Non-pigmented ciliary epithelial cell (primary cell): Measurements from ENCODE around the gene PAX8.
A peak's percentile ranks its signal among the peaks of the same experiment; 100 is the strongest.

ENCODE experiments used
- DNase-seq: peaks from one replicate; pipeline ENCODE4 v3.0.0-alpha.2; 2010; ENCODE audit warnings: low read depth

PAX8 gene

GRCh38 chr2:113264713-113265403, 13.9 kb downstream of the PAX8 start:
- DNase-seq: no peak

DNA sequence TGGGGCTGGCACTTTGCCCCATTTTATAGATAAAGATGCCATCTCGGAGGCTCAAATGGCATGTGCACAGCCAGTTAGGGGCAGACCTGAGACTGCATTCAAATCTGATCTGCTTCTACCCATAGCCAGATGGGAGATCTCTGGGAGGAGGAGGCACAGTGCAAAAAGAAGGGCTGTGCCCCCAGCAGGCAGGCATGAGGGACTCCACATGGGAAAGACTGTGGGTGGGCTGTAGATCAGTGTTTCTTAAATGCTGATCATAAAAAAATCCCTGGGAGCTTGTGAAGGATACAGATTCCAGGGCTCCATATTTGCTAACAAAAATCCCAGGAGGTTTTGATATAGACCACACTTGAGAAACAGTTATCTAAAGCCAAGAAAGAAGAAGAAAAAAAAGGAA, 15.2 kb downstream of the PAX8 start:
- DNase-seq: no peak

DNA sequence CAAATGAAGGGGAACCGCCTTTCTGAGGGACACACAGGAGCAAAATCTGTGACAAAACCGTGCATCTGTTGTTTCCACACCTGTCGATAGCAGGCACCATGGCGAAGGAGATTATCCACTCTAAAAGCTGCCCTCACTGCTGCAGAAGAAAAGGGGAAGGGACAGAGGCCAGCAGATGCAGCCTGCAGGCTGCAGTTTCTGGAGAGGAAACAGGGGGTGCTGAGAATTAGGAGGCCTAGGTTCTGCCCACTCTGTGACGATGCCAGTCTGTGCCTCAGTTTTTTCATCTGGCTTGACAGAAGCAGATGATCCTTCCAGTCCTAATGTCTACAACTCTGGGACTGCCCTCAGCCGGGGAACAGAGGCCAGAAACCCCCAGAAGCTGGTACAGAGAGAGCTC, 17.7 kb downstream of the PAX8 start:
- no peak for DNase-seq

DNA sequence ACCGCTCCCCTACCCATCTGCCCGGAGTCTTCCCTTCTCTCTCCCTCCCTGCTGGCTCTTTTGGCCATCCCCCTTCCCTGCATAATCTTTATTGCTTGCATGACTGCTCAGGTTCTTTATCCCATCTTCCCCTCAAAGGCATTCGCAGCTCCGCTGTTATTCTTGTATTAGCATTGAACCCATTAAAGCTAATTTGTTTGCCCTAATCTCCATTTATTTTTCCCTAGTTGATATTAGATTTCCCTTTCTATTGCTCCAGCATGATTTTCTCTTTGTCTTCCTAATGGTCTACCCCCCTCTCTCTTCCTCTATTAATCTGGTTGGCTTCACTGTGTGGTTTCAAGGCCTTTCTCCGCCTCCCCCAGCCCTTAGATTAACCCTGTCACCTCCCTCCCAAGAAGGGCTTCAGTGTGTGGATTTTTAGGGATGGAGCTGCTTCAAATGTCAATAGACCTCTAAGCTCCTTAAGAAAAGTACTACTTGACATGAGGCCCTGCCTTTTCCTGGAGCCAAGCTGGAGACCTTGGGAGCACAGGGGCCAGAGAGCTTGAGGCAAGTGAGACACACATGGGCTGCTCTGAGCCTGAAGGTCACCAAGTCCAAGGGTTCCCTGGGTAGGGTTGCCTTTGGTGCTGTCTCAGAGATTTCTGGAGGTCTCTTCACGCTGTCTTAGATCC, 20.1 kb downstream of the PAX8 start:
- no peak for DNase-seq

DNA sequence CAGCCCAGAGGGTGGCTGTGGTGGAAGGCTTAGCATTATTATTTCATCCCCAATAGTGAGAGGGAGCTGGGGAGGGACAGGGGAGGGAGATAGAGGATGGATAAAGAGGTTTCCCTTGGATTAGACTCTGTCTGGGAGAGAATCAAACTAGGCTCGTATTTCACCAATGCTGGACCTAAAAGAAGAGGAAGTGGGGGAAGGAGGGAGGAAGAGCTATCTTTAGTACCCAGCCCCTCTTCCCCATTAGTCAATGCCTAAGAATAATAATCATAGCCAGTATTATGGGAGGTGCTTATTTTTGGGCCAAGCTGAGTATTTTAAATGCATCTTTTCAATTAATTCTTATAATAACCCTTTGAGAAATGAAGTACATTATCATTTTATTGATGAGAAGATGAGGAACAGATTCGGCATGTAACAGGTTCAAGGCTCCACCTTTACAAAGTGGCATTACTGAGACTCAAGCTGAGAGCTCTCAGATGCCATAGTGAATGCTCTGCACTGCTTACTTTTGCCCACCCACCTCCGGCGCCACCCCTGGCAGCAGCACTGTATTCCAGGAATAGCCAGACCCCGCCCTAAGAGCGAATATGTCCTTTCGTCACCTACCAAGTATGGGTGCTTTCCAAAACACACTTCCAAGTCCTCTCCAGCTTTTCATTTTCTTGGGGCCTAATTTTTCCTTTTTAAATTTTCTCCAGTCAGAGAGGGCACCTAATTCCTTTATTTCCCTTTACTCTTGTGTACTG, 21.0 kb downstream of the PAX8 start:
- DNase-seq: no peak

DNA sequence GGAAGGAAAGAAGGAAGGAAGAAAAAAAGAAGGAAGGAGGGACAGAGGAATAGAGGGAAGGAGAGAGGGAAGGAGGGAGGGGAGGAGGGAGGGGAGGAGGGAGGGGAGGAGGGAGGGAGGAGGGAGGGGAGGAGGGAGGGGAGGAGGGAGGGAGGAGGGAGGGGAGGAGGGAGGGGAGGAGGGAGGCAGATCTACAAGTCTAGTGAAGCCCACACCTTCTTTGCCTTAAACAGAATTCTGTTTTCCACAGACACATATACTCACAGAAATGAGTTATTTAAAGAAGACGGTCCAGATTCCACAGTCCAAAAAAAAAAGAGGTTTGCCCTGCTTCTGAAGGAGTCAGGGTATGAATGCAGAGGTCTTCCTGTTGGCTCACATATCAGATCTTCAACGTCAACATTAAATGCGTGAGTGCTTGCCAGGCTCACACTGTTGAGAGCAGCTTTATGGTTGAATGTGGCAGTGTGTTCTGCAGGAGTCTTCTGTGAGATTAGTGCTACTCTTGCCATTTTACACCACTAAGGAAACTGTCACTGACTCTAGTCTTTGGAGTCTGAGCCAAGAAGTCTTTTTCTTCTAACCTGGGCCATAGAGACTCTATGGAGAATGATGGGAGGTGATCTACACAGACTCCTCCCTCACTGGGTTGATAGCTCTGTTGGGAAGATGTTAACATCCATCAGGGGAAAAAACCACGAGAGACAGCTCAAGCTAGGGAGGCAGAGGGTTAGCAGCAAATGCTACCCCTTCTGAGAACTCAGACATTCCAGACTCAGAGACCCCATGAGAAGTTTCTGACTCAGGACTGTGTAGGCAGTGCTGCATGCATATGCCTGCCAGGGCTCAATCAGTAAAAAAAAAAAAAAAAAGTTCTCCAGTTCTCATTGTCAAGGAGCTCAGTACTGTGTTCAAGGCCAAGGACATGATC, 23.3 kb downstream of the PAX8 start:
- no peak for DNase-seq

DNA sequence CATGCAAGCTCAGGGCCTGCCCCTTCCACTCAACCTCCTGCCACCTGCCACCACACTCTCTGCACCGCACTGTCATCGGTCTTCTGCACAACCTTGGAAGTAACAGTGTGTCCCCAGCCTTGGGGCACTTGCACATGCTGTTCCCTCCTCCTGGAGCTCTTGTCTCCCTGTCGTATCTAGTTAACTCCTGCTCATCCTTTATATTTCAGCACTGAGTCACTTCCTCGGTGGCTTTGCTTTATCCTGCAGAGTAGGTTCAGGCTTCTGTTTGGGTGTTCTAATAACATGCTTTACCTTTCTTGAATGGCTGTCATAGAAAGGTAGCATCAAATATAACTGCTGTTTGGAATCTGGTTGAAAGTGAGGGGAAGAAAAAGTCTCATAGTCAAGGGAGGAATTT, 25.3 kb downstream of the PAX8 start:
- DNase-seq: no peak

DNA sequence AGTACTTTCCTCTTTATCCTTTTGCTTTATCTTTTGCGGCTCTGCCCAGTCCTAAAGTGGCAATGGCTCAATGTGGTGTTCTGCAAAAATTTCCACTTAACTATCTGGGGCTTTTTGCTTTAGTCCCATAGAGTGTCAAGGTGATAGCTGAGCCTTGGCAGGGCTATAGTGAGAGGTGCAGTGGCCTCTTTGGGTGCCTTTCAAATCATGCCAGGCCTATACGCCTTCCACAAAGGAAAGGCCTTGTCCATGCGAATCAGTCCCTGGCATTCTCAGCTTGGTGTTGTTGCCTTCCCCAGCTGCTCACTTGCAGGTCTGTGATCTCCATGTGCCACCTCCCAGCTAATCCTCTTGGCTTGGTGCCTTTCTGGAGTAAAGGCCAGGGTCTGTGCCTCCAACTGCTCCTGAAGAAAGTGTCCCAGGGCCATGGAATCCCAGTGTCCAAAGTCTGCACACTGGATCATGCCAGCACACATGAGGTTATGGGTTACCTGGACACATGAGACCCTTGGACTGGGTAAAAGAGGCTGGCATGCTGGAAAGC, 26.6 kb downstream of the PAX8 start:
- DNase-seq: no peak

DNA sequence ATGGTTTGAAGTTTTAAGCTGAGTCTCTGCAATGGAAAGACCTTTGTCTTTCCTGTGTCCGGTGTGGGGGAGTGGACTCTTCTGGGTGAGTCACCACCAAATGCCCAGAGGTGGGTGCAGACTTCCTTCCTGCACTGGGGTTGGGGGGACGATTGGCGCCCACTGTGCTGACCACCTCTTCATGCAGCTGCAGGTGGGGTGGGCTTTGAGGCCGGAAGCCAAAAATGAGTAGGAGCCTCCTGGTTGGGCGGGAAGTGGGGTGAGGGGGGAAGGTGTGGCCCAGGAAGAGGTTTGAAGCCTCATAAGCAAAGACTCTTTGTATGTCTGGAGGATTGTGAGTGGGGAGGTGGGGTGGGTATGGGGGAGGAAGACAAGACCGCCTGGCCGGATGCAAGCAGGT, 27.6 kb downstream of the PAX8 start:
- DNase-seq: no peak

- no peak for DNase-seq
Observed at GRCh38 chr2:113248997-113249770, 29.5 kb downstream of the PAX8 start.

- no peak for DNase-seq
Observed at GRCh38 chr2:113246606-113247005, 32.1 kb downstream of the PAX8 start.

- DNase-seq: no peak
Observed at GRCh38 chr2:113245276-113245711, 33.4 kb downstream of the PAX8 start.

- no peak for DNase-seq
Observed at GRCh38 chr2:113242327-113242726, 36.4 kb downstream of the PAX8 start.

DNA sequence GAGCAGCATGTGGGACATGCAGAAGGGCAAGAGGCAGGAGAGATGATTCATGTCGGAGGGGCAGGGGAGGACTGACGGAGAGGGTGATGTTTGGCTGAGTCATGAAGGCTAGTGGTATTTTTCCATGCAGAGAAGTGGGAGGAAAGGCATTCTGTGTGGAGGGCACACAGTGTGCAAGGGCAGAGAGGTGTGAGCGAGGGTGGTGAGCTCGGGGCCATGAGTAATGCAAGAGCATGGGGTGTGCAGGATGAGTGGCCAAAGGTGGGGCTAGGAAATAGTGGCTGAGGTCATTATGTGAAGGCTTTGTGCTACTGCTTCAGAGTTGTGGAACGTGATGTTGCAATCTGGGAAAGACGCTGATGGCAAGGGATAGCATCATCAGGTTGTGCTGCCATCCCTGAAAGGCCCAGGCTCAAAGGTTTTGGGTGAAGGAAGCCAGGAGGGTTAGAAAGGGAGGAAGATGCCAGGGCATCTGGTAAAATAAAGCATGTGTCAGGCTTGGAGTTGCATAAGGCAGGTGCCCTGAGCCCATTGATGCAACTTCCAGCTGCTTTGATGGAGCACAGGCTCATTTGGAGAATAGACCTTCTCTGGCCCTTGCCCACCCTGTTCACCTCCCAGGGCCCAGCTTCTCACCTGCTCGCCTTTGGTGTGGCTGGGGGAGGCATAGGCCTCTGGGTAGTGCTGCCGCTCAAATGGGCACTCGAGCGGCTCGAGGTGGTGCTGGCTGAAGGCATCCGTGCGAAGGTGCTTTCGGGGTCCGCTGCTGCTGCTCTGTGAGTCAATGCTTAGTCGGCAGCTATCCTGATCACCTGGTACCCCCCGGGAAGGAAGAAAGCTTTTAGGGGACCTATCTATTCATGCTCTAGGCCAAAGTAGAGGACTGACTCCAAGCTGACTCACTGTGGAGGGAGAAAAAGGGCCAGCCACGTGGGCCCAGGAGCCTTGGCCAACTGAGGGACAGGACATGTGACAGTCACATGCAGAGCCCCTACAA, 37.5 kb downstream of the PAX8 start:
- DNase-seq: peak; percentile 96

- DNase-seq: no peak
Observed at GRCh38 chr2:113240150-113240914, 38.4 kb downstream of the PAX8 start.

GRCh38 chr2:113238871-113239839, 39.6 kb downstream of the PAX8 start:
- DNase-seq: no peak

DNA sequence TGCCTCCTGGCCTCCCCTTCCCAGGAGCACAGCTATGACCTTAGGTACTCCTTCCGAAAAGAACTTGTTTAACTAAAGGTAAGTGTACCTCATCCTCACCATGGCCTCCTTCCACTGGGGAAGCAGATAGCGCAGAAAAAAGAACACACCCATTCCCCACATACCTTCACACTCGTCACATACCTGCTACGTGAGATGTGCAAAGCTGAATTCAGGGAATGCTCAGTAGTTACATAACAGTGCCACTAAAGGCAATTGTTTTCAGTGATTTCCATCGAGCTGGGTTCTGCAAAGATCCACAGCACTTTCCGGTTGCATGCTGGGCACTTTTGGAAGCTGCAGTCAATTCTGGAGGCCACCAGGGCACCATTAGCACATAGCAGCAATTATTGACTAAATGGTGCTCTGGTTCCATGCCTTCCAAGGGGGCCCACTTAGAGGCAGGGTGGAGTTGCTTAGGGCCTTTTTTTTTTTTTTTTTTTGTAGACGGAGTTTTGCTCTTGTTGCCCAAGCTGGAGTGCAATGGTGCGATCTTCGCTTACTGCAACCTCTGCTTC, 41.0 kb downstream of the PAX8 start:
- no peak for DNase-seq
